Activated gamma-delta T cell (primary cell): ENCODE measurements around the gene PPP3R1.

Experiments used
- DNase-seq: peaks from one replicate; lab custom pipeline; 2025; lab: John Stamatoyannopoulos, UW

Gene PPP3R1

GRCh38 chr2:68258851-68259250, 6.5 kb upstream of the PPP3R1 start:
- no peak for DNase-seq

- no peak for DNase-seq
Observed at GRCh38 chr2:68256093-68256450, 3.7 kb upstream of the PPP3R1 start.

GRCh38 chr2:68253219-68254068, 1.1 kb upstream of the PPP3R1 start:
- DNase-seq, result no peak

DNA sequence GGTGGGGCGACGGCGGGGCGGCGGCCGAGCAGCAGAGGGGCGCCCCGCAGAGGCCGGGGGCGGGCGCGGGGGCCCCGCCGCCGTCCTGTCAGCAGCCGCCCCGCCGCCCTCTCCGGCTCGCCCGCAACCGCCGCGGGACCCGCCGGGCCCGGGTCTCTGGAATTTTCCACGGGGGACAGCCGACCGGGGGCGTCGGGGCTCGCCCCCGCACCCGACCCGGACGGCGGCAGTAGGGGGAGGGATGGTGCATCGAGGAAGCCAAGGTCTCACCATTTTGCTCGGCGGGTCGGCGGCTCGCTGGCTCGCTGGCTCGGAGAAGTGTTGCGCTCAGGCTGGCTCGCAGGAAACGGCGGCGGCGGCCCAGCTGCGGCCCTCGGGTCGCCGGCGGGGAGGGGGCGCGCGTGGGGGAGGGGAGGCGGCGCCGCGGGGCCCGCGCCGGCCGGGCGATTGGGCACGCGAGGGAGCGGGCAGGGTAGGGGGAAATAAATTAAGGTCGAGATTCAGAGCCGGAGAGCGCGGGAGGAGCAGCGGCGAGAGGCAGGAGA, 405 bp downstream of the PPP3R1 start:
- peak; percentile 41 for DNase-seq

- DNase-seq, result peak; percentile 37
Observed at GRCh38 chr2:68251187-68251854, 1.0 kb downstream of the PPP3R1 start.

- DNase-seq, result no peak
Observed at GRCh38 chr2:68250652-68251186, 1.6 kb downstream of the PPP3R1 start.

DNA sequence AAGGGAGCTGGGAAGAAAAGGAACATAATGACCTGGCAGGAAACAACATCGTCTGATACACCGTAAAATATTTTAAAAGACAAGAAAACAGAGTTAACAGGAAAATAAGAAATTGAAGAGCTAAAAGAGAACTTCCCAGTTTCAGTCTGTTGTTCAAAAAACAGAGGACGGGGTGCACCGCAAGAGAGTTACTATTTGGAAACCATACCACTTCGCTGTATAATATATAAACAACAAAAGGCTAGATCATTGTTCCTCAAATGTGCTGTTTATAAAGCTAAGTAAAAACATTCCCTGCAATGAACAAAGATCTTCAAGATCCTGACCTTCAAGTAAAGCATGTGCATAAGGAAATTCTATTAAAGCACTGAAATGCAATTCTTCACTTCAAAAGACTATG, 2.1 kb downstream of the PPP3R1 start:
- no peak for DNase-seq

- no peak for DNase-seq
Observed at GRCh38 chr2:68248806-68249205, 3.5 kb downstream of the PPP3R1 start.

DNA sequence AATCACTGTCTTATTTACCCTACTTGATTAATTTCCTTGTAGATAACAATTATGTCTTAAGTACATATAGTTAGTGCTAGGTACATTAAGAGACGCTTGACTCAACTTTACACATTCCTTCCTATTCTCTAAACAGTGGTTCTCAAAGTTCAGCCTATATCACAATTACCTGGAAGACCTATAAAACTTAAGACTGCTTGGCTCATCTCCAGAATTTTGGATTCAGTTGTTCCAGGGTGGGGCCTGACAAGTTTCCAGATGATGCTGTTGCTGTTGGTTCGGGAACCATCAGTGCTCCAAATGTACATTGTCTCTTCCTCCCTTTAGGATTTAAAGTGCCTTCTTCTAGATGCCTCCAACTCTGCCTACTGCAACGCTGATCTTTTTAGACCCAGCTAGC, 4.0 kb downstream of the PPP3R1 start:
- no peak for DNase-seq

GRCh38 chr2:68246396-68246795, 5.9 kb downstream of the PPP3R1 start:
- no peak for DNase-seq

DNA sequence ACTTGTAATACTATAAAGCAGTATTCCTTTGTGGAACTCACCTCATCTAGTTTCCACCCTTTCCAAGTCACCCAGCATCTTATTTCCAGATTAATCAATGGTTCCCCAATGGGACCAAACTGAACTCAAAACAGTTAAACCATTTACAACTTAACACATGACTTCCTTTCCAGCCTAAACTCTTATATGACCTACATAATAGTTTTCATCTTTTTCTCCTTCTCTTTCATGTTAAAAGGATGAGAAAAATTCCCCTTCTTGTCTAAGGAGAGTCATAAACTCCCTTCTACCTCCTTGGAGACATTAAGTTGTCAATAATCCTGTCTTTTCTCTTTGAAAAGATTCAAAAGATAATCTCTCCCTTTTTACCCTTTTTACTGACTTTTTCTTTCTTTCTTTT, 6.7 kb downstream of the PPP3R1 start:
- DNase-seq, result no peak

- no peak for DNase-seq
Observed at GRCh38 chr2:68245066-68245465, 7.3 kb downstream of the PPP3R1 start.

DNA sequence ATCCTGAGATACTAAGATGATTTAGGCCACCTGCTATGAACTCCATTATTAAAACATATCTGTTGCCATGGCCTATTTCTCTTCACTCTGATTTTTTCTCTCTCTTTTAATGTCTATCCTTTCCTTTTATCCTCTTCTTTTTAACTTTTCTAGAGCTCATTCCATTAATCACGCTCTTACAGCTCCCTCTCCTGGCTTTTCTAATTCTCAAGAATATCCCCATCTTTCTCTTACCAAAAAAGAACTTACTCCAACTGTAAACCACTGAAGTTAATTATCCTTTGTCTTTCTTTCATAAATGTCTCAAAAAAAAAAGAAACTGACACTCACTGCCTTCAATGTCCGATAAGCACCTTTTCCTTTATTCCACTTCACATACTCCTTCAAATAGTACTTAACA, 7.9 kb downstream of the PPP3R1 start:
- no peak for DNase-seq

- no peak for DNase-seq
Observed at GRCh38 chr2:68241732-68242131, 10.6 kb downstream of the PPP3R1 start.

- no peak for DNase-seq
Observed at GRCh38 chr2:68240446-68240845, 11.9 kb downstream of the PPP3R1 start.

- no peak for DNase-seq
Observed at GRCh38 chr2:68238955-68239822, 13.1 kb downstream of the PPP3R1 start.

DNA sequence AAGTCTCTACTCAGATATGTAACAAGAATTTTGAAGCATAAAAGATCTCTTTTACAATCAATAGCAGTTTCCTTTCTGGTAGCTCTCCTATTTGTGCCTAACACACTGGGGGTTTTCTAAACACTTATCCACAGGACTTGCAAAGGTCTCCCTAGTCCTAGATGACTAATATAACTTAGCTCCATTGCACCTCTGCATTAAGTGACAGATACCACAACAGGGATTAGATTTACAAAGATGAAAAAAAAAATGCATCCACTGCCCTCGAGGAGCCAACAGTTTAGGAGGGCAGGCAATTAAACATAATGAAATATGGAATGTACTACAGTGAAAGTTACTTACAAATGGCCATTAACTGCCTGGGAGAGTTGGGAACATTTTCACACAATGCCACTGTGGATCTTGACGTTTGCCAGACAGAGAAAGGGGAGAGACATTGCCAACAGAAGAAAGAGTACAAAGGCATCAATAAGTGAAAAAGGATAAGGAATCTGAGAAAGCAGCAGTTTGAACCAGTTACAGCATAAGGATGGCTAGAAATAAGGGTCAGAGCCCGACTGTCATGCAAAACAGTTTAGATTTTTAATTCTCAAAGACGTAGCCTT, 14.3 kb downstream of the PPP3R1 start:
- DNase-seq, result no peak

GRCh38 chr2:68237404-68237803, 14.9 kb downstream of the PPP3R1 start:
- DNase-seq, result no peak

GRCh38 chr2:68236876-68237275, 15.5 kb downstream of the PPP3R1 start:
- no peak for DNase-seq

- DNase-seq, result no peak
Observed at GRCh38 chr2:68236103-68236734, 16.1 kb downstream of the PPP3R1 start.

DNA sequence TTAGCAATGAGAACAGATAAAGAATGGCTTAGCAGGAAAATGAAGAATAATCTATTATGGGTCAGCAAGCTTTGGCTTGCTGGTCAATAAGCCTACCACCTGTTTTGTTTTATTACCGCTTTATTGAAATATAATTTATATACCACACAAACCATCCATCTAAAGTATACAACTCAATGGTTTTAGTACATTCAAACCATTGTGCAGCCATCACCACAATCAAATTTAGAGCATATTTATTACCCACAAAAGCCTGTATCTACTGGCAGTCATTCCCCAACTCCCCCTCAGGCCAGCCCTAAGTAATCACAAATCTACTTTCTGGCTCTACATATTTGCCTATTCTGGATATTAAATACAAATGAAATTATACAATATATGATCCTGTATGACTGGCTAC, 17.2 kb downstream of the PPP3R1 start:
- no peak for DNase-seq
